Panc1 (cell line): ENCODE measurements around the gene NLRC4. TPM values are rescaled to one million over a fixed set of nuclear protein-coding genes. Genes with fewer than 3 reads are reported as not detected.
A peak's percentile ranks its signal among the peaks of the same experiment; 100 is the strongest.
"Not testable (repeated sequence)": the region's sequence is repeated elsewhere in the genome, so short reads cannot be mapped to it uniquely, and the experiment has no call there.

ENCODE experiments used
- ATAC-seq: fragments of 200-7000 bp; cut with Tn5 transposase; 2 replicates; pipeline ENCODE4 v1.9.1; 2020; ENCODE audit warnings: mild to moderate bottlenecking, moderate library complexity
- BruUV-seq: library from RNA; stranded (reverse); fragments of 400-500 nt; replicated peaks from 2 replicates; lab custom pipeline; 2021; lab: Mats Ljungman, UMichigan
- CTCF ChIA-PET: fragments of 300-600 bp; sonication (Branson Sonifier 250); formaldehyde crosslinking; loops from one replicate; lab custom pipeline; 2022; ENCODE audit warnings: antibody characterized with exemption; lab: Charles Lee
- POLR2A ChIA-PET: fragments of 300-600 bp; sonication (Branson Sonifier 250); formaldehyde crosslinking; loops from one replicate; lab custom pipeline; 2022; ENCODE audit warnings: antibody characterized with exemption; lab: Charles Lee
- DNase-seq: peaks from one replicate; pipeline ENCODE4 v3.0.0-alpha.2; 2010; ENCODE audit warnings: low read depth, low spot score
- H3K27ac ChIP-seq: 2 replicates; pipeline ENCODE4 v1.5.1; 2011; ENCODE audit warnings: mild to moderate bottlenecking, low read length, inconsistent platforms
- H3K27me3 ChIP-seq: fragments of 200-500 bp; sonication (Bioruptor generic); 2 replicates; pipeline ENCODE4 v1.6.0; 2014; ENCODE audit warnings: low read length, inconsistent platforms; ENCODE audit not compliant: control insufficient read depth, insufficient read depth
- H3K36me3 ChIP-seq: fragments of 200-500 bp; sonication (Bioruptor generic); 2 replicates; pipeline ENCODE4 v1.5.1; 2014; ENCODE audit warnings: inconsistent platforms, mild to moderate bottlenecking, low read length, moderate library complexity; ENCODE audit not compliant: control insufficient read depth, insufficient read depth
- H3K4me1 ChIP-seq: 2 replicates; pipeline ENCODE4 v1.5.1; 2011; ENCODE audit warnings: inconsistent platforms, mild to moderate bottlenecking, low read length, moderate library complexity; ENCODE audit not compliant: control insufficient read depth, insufficient read depth
- H3K4me3 ChIP-seq, 2 experiments: 2 replicates each; pipeline ENCODE4 v1.5.1; 2011 to 2012; ENCODE audit warnings: low read depth in 2 of 2, low read length in 2 of 2, mild to moderate bottlenecking in 2 of 2, inconsistent platforms in 1 of 2, moderate library complexity in 1 of 2
- H3K9me3 ChIP-seq: fragments of 200-500 bp; sonication (Bioruptor generic); 2 replicates; pipeline ENCODE4 v1.5.1; 2014; ENCODE audit warnings: low read depth, mild to moderate bottlenecking, inconsistent platforms, low read length, moderate library complexity; ENCODE audit not compliant: control insufficient read depth, insufficient read depth
- POLR2AphosphoS5 ChIP-seq: IDR thresholded peaks from 2 replicates; pipeline ENCODE4 v1.6.1; 2012; ENCODE audit warnings: mild to moderate bottlenecking, low read depth, low read length, moderate library complexity
- SIN3A ChIP-seq: IDR thresholded peaks from 2 replicates; pipeline ENCODE4 v1.6.1; 2012; ENCODE audit warnings: low read depth, mild to moderate bottlenecking, low read length, moderate library complexity, borderline replicate concordance; ENCODE audit not compliant: insufficient read depth
- TCF7L2 ChIP-seq: IDR thresholded peaks from 2 replicates; pipeline ENCODE4 v1.6.1; 2011; ENCODE audit warnings: mild to moderate bottlenecking, low read depth, low read length, inconsistent platforms
- in situ Hi-C: cut with HindIII; loops from 2 replicates; pipeline ENCODE4 v1.10.0; 2016; ENCODE audit warnings: low sequenced_read_pairs, low pct_unique_long_range_greater_than_20kb
- intact Hi-C: fragments of 100-400 bp; cut with micrococcal nuclease; formaldehyde crosslinking; loops from one replicate; pipeline ENCODE4 v1.10.0; 2022; ENCODE audit not compliant: unreplicated experiment
- total RNA-seq: library from RNA; stranded (reverse); gene quantifications from one replicate; pipeline ENCODE4 v1.2.1, GENCODE V29; 2021; ENCODE audit not compliant: unreplicated experiment
- TF ChIP-seq, protein P1 (sequence below): fragments of 450-650 bp; IDR thresholded peaks from 2 replicates; pipeline ENCODE4 v1.5.1; 2017; ENCODE audit warnings: mild to moderate bottlenecking
- TF ChIP-seq, protein P2 (sequence below), 2 experiments: IDR thresholded peaks; 2 replicates each; pipeline ENCODE4 v1.6.1; 2011 to 2012; ENCODE audit warnings: low read depth in 2 of 2, control low read depth in 1 of 2, low read length in 1 of 2, mild to moderate bottlenecking in 1 of 2, moderate library complexity in 1 of 2; ENCODE audit not compliant: insufficient read depth in 1 of 2

The NLRC4 gene
- total RNA-seq, 1 experiment from 2014 or later: not detected

DNA sequence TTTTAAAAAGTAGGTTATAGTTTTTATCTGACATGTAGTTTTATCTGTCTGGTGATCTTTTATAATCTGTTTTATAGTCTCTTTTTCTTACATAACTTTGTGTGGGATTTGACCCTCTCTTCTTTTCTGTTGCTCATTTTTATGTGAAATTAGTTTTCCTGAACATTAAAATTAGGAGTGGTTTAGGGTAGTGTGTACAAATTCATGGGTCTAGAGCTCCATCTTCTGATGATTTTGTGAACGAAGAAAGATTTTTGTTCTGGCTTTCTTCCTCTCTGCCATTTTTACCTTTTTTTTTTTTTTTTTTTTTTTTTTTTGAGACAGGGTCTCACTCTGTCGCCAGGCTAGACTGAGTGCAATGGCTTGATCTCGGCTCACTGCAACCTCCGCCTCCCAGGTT is 52.4 kb downstream of the NLRC4 start:
- H3K4me1 ChIP-seq: no peaks in the 10 kb centered on the region
- DNase-seq: no peak
- BruUV-seq: no TSS peak
- ChIA-PET CTCF (interaction anchor here (0.6 kb wide), 1 partner anchor 137 kb away, joined by 5 read pairs; no protein-coding TSS in a partner anchor), POLR2A (interaction anchor here (0.6 kb wide), 1 partner anchor 128 kb away, joined by 8 read pairs; no protein-coding TSS in a partner anchor)
- in situ Hi-C loops (no loop called here), intact Hi-C loops (no loop called here)
- no peak for ATAC-seq
- H3K4me3 ChIP-seq: no peak overlapping the region
- no peaks in the 10 kb centered on the region for H3K9me3 ChIP-seq
- TF ChIP-seq TCF7L2 (no peak), SIN3A (no peak), POLR2AphosphoS5 (no peak)
- TF ChIP-seq, protein P1, sequence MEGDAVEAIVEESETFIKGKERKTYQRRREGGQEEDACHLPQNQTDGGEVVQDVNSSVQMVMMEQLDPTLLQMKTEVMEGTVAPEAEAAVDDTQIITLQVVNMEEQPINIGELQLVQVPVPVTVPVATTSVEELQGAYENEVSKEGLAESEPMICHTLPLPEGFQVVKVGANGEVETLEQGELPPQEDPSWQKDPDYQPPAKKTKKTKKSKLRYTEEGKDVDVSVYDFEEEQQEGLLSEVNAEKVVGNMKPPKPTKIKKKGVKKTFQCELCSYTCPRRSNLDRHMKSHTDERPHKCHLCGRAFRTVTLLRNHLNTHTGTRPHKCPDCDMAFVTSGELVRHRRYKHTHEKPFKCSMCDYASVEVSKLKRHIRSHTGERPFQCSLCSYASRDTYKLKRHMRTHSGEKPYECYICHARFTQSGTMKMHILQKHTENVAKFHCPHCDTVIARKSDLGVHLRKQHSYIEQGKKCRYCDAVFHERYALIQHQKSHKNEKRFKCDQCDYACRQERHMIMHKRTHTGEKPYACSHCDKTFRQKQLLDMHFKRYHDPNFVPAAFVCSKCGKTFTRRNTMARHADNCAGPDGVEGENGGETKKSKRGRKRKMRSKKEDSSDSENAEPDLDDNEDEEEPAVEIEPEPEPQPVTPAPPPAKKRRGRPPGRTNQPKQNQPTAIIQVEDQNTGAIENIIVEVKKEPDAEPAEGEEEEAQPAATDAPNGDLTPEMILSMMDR: no peak
- TF ChIP-seq, protein P2, sequence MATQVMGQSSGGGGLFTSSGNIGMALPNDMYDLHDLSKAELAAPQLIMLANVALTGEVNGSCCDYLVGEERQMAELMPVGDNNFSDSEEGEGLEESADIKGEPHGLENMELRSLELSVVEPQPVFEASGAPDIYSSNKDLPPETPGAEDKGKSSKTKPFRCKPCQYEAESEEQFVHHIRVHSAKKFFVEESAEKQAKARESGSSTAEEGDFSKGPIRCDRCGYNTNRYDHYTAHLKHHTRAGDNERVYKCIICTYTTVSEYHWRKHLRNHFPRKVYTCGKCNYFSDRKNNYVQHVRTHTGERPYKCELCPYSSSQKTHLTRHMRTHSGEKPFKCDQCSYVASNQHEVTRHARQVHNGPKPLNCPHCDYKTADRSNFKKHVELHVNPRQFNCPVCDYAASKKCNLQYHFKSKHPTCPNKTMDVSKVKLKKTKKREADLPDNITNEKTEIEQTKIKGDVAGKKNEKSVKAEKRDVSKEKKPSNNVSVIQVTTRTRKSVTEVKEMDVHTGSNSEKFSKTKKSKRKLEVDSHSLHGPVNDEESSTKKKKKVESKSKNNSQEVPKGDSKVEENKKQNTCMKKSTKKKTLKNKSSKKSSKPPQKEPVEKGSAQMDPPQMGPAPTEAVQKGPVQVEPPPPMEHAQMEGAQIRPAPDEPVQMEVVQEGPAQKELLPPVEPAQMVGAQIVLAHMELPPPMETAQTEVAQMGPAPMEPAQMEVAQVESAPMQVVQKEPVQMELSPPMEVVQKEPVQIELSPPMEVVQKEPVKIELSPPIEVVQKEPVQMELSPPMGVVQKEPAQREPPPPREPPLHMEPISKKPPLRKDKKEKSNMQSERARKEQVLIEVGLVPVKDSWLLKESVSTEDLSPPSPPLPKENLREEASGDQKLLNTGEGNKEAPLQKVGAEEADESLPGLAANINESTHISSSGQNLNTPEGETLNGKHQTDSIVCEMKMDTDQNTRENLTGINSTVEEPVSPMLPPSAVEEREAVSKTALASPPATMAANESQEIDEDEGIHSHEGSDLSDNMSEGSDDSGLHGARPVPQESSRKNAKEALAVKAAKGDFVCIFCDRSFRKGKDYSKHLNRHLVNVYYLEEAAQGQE (IDR thresholded peaks at IDR 0.05; ENCODE audit: insufficient read depth in 1 of 2, low read depth in 2 of 2, low read length in 1 of 2): no peak
- H3K27me3 ChIP-seq: no peaks in the 10 kb centered on the region
- H3K36me3 ChIP-seq: no peaks in the 10 kb centered on the region
- H3K27ac ChIP-seq: no peak overlapping the region

DNA sequence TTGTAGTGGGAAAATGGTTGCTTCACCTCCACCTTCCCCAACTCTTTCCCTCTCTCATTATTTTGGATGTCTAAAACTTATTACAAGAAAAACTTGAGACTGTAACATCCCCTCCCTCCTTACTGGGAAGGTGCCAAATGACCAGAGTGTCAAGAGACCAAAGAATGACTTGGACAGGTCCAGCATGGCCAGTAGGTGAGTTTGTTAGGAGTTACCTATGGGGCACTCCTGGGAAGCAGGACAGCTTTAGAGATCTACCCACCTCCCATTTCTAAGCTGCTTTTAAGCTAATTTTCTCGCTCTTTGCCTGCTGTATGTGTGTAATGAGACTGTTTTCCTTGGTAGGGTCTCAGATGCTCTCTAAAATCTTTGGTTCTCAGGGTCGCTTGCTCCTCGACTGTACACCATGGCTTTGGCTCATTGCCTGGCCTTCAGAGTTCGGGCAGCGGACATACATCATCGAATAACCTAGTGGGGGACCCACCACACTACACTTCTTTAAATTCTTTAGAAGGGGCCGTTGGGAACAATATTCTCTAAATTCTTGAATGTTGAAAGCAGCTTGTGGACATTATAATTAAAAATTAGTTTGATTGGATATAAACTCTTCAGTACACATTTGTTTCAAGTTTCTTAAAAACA is 53.8 kb downstream of the NLRC4 start:
- H3K4me3 ChIP-seq: no peak overlapping the region
- POLR2A ChIA-PET: no interaction called here
- no TSS peak for BruUV-seq
- ATAC-seq: no peak
- H3K36me3 ChIP-seq: no peaks in the 10 kb centered on the region; the same call in 1 of the 2 replicates
- intact Hi-C loops: no loop called here
- no peak overlapping the region for H3K27ac ChIP-seq
- in situ Hi-C loops: no loop called here
- DNase-seq: no peak
- no peaks in the 10 kb centered on the region for H3K9me3 ChIP-seq
- TF ChIP-seq TCF7L2 (no peak), SIN3A (no peak), POLR2AphosphoS5 (no peak)
- TF ChIP-seq, protein P1: no peak
- TF ChIP-seq, protein P2 (IDR thresholded peaks at IDR 0.05; ENCODE audit: insufficient read depth in 1 of 2, low read depth in 2 of 2, low read length in 1 of 2): no peak
- CTCF ChIA-PET: interaction anchor here (0.6 kb wide), 1 partner anchor 9 kb away, joined by 3 read pairs; no protein-coding TSS in a partner anchor
- no peaks in the 10 kb centered on the region for H3K27me3 ChIP-seq
- H3K4me1 ChIP-seq: no peaks in the 10 kb centered on the region

DNA sequence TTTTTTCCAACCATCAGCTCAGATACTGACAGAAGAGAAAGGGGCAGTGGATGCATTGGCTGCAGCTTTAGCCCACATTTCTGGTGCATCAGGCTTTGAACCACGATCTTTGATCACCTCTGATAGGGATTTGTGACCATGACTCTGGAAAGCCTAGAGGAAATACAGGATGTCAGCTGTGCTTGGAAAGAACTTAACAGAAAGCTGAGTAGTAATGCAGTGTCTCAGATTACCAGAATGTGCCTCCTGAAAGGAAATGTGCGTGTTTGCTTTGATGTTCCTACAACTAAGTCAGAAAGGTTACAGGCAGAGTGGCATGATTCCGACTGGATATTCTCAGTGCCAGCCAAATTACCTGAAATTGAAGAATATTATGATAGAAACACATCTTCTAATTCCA is 61.3 kb downstream of the NLRC4 start:
- H3K9me3 ChIP-seq, POLR2A ChIA-PET, H3K27ac ChIP-seq, H3K4me3 ChIP-seq, DNase-seq, H3K36me3 ChIP-seq, CTCF ChIA-PET, ATAC-seq, in situ Hi-C loops, H3K27me3 ChIP-seq, H3K4me1 ChIP-seq, intact Hi-C loops: not testable (repeated sequence)
- BruUV-seq: TSS peak; percentile 12
